Measurements from ENCODE around the gene RAD51D. TPM values are rescaled to one million over a fixed set of nuclear protein-coding genes. Genes with fewer than 3 reads are reported as not detected.

Gene RAD51D
- polyA plus RNA-seq, 1 donor from 2014 or later: 19.0 TPM

DNA sequence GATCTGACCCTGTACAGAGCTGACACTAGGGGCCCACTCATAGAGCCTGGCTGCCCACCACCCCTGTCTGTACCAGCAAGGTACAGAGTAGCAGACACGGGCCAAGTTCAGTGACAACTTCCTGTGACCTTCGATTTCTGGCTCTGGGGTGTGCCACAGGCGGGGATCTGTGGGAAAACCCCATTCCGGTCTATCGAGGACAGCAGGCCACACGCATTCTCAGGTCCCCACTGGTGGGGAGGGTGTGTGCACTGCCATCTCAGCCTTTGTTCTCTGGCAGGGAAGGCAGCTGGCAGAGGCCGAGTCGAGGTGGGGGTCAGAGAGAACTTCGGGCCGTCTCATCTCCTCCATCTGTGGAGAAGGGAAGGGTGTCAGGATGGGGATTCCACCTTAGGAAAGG lies 12.4 kb upstream of the RAD51D start:
- TF ChIP-seq TAF1 (IDR thresholded peaks at IDR 0.05; ENCODE audit: low read depth) (no peak), MXI1 (conservative IDR thresholded peaks at IDR 0.05; ENCODE audit: poor library complexity, severe bottlenecking) (no peak), POLR2AphosphoS5 (IDR thresholded peaks at IDR 0.05) (no peak), EP300 (conservative IDR thresholded peaks at IDR 0.05; ENCODE audit: poor library complexity, severe bottlenecking) (no peak), SMC3 (conservative IDR thresholded peaks at IDR 0.05; ENCODE audit: poor library complexity) (no peak), EZH2 (IDR thresholded peaks at IDR 0.05; ENCODE audit: borderline replicate concordance, insufficient read depth, low read length, poor library complexity, severe bottlenecking) (no peak), RAD21 (conservative IDR thresholded peaks at IDR 0.05) (no peak)
- TF ChIP-seq, protein P1, sequence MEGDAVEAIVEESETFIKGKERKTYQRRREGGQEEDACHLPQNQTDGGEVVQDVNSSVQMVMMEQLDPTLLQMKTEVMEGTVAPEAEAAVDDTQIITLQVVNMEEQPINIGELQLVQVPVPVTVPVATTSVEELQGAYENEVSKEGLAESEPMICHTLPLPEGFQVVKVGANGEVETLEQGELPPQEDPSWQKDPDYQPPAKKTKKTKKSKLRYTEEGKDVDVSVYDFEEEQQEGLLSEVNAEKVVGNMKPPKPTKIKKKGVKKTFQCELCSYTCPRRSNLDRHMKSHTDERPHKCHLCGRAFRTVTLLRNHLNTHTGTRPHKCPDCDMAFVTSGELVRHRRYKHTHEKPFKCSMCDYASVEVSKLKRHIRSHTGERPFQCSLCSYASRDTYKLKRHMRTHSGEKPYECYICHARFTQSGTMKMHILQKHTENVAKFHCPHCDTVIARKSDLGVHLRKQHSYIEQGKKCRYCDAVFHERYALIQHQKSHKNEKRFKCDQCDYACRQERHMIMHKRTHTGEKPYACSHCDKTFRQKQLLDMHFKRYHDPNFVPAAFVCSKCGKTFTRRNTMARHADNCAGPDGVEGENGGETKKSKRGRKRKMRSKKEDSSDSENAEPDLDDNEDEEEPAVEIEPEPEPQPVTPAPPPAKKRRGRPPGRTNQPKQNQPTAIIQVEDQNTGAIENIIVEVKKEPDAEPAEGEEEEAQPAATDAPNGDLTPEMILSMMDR (IDR thresholded peaks at IDR 0.05; ENCODE audit: poor library complexity, severe bottlenecking): no peak
- TF ChIP-seq, protein P2, sequence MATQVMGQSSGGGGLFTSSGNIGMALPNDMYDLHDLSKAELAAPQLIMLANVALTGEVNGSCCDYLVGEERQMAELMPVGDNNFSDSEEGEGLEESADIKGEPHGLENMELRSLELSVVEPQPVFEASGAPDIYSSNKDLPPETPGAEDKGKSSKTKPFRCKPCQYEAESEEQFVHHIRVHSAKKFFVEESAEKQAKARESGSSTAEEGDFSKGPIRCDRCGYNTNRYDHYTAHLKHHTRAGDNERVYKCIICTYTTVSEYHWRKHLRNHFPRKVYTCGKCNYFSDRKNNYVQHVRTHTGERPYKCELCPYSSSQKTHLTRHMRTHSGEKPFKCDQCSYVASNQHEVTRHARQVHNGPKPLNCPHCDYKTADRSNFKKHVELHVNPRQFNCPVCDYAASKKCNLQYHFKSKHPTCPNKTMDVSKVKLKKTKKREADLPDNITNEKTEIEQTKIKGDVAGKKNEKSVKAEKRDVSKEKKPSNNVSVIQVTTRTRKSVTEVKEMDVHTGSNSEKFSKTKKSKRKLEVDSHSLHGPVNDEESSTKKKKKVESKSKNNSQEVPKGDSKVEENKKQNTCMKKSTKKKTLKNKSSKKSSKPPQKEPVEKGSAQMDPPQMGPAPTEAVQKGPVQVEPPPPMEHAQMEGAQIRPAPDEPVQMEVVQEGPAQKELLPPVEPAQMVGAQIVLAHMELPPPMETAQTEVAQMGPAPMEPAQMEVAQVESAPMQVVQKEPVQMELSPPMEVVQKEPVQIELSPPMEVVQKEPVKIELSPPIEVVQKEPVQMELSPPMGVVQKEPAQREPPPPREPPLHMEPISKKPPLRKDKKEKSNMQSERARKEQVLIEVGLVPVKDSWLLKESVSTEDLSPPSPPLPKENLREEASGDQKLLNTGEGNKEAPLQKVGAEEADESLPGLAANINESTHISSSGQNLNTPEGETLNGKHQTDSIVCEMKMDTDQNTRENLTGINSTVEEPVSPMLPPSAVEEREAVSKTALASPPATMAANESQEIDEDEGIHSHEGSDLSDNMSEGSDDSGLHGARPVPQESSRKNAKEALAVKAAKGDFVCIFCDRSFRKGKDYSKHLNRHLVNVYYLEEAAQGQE (IDR thresholded peaks at IDR 0.05; ENCODE audit: borderline replicate concordance): no peak
- H3K4me2 ChIP-seq (ENCODE audit: low read length): no peak overlapping the region
- H3K9me2 ChIP-seq (ENCODE audit: insufficient read depth, low read length): no peaks in the 10 kb centered on the region

DNA sequence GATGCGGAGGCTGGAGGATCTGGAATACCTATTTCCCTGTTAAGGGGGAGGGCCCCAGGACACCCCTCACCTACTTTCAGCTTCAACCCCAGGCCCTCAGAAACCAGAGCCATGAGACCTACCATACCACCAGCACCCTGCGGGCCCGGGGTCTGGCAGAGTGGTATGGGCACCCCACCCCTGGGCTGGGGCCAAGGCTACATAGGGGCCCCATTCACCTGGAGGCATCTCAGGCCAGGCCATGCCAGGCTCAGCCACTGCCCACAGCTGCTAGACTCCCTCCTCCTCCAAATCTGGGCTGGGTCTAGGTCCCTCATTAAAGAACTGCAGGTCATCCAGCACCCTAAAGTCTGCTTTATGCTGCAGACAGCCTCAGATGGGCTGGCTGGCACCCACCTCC lies 10.7 kb upstream of the RAD51D start:
- H3K9me3 ChIP-seq (ENCODE audit: low read length): no peaks in the 10 kb centered on the region
- H3K36me3 ChIP-seq (ENCODE audit: insufficient read depth, low read length): no peaks in the 10 kb centered on the region
- no peak overlapping the region for H3K4me3 ChIP-seq (ENCODE audit: low read length)
- no peaks in the 10 kb centered on the region for H4K20me1 ChIP-seq (ENCODE audit: insufficient read depth)
- no peaks in the 10 kb centered on the region for H3K27me3 ChIP-seq (ENCODE audit: insufficient read depth, low read depth, low read length)
- H3F3A ChIP-seq (ENCODE audit: insufficient read depth, low read length, poor library complexity, severe bottlenecking): no peaks in the 10 kb centered on the region
- H3K27ac ChIP-seq (ENCODE audit: low read length): no peak overlapping the region
- no peak overlapping the region for H3K4me2 ChIP-seq (ENCODE audit: low read length)
- no peak overlapping the region for H3K9ac ChIP-seq (ENCODE audit: low read length)
- no peaks in the 10 kb centered on the region for H3K79me2 ChIP-seq (replicated peaks; ENCODE audit: insufficient read depth, low read length)
- no peaks in the 10 kb centered on the region for H3K9me2 ChIP-seq (ENCODE audit: insufficient read depth, low read length)
- TF ChIP-seq, protein P2 (IDR thresholded peaks at IDR 0.05; ENCODE audit: borderline replicate concordance): no peak
- TF ChIP-seq MXI1 (conservative IDR thresholded peaks at IDR 0.05; ENCODE audit: poor library complexity, severe bottlenecking): no peak
- no peak for TF ChIP-seq POLR2AphosphoS5 (IDR thresholded peaks at IDR 0.05)
- TF ChIP-seq, protein P1 (IDR thresholded peaks at IDR 0.05; ENCODE audit: poor library complexity, severe bottlenecking): no peak
- TF ChIP-seq EP300 (conservative IDR thresholded peaks at IDR 0.05; ENCODE audit: poor library complexity, severe bottlenecking): no peak
- TF ChIP-seq RAD21 (conservative IDR thresholded peaks at IDR 0.05): no peak
- TF ChIP-seq EZH2 (IDR thresholded peaks at IDR 0.05; ENCODE audit: borderline replicate concordance, insufficient read depth, low read length, poor library complexity, severe bottlenecking): no peak
- TF ChIP-seq TAF1 (IDR thresholded peaks at IDR 0.05; ENCODE audit: low read depth): no peak
- TF ChIP-seq SMC3 (conservative IDR thresholded peaks at IDR 0.05; ENCODE audit: poor library complexity): no peak
- no peak overlapping the region for H2AFZ ChIP-seq (ENCODE audit: low read depth, low read length)

More for the DNA sequence above, 12.4 kb upstream of the RAD51D start:
- H3F3A ChIP-seq (ENCODE audit: insufficient read depth, low read length, poor library complexity, severe bottlenecking): no peaks in the 10 kb centered on the region
- no peak overlapping the region for H2AFZ ChIP-seq (ENCODE audit: low read depth, low read length)
- H3K79me2 ChIP-seq (replicated peaks; ENCODE audit: insufficient read depth, low read length): no peaks in the 10 kb centered on the region
- no peak overlapping the region for H3K9ac ChIP-seq (ENCODE audit: low read length)
- H3K27ac ChIP-seq (ENCODE audit: low read length): no peak overlapping the region
- no peaks in the 10 kb centered on the region for H3K9me3 ChIP-seq (ENCODE audit: low read length)
- H3K36me3 ChIP-seq (ENCODE audit: insufficient read depth, low read length): no peaks in the 10 kb centered on the region
- no peak overlapping the region for H3K4me3 ChIP-seq (ENCODE audit: low read length)
- no peaks in the 10 kb centered on the region for H3K27me3 ChIP-seq (ENCODE audit: insufficient read depth, low read depth, low read length)
- no peaks in the 10 kb centered on the region for H4K20me1 ChIP-seq (ENCODE audit: insufficient read depth)

Data from neural cell (in vitro differentiated cells).